NCI-H2029 treated with DMSO at 0.1 percent for 48 hours (cell line): ENCODE data around the gene ZFYVE27.

ENCODE experiments used
- DNase-seq: peaks from one replicate; lab custom pipeline; 2025; lab: John Stamatoyannopoulos, UW

Gene ZFYVE27

DNA sequence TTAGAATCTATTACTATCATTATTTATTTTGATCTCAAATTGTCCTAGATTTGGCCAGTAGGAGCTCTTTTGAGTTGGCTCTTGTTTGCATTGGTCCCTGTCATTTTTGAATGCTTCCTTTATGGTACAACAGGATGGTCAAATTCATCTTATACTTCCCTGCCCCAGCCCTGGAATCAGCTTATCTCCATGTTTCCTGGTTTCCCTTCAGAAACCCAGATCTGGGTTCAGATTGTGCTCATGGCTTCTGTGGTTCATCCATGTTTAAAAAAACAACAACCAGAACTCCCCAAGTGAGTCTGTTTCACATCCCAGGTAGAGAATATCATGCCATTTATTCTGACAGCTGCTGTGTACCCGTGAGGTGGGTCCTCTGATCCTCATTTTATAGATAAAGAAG, 10.6 kb downstream of the ZFYVE27 start:
- no peak for DNase-seq

DNA sequence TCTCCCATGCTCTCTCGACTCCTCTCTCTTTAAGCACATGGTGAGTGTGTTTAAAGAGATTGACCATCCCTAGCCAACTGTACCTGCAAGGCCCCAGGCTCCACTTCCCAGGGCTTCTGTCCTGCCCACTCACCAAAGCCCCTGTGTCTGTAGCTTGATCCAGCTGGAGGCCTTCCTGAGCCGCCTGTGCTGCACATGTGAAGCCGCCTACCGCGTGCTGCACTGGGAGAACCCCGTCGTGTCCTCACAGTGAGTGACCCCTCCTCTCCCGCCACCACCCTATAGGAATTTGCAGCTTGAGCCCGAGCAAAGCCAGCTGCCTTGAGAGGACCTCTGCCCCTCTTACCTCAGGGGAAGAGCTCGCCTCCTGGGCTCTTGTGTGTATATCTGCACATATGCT, 11.2 kb downstream of the ZFYVE27 start:
- no peak for DNase-seq

DNA sequence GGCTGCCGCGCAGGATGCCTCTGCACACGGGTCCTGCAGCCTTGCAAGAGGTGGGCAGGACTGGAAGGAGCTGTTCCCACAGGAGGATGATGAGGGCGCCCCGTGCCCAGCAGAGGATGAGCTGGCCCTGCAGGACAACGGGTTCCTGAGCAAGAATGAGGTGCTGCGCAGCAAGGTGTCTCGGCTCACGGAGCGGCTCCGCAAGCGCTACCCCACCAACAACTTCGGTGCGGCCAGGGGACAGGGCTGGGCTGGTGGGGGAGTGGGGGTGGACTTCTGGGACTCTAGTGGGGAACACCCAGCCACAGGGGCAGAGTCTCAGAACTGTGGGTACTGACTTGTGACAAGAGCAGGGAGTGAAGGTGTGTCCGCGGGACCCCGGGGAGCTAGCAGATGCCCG, 16.0 kb downstream of the ZFYVE27 start:
- no peak for DNase-seq

DNA sequence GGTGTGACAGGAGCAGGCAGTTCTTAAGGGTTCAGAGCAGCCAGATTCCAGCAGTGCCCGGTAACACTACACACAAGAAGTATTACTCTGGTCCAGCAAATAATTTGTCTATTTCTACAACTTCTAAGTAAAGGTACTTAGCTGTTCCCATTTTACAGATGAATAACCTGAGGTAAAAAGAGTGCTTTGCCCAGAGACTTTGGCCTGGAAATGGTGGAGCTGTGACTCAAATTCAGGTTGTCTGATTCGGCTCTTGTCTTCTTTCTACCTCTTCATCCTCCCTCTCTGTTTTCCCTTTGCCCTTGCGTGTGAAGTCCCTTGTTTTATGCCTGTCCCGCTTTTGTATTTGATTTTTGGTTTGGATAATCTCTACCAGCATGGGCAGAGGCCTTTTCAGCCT, 17.8 kb downstream of the ZFYVE27 start:
- no peak for DNase-seq

DNA sequence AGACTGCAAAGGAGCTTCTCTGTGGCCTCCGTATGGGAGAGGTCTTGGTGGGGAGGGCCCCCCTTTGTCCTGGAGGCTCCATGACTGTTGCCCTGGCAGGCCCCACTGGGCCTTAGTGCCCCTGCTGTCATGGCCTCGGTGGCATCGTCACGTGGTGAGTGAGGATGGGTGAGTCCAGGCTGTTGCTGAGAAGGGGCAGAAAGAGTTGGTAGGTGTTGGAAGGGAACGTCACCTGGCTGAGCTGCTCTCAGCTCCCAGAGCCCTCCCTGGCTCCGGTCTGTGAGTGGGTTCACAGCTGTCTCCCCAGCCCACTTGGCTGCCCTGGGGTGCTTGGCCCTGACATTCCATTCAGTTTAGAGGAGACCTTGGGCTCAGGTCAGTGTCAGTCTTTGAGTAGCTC, 18.8 kb downstream of the ZFYVE27 start:
- no peak for DNase-seq

DNA sequence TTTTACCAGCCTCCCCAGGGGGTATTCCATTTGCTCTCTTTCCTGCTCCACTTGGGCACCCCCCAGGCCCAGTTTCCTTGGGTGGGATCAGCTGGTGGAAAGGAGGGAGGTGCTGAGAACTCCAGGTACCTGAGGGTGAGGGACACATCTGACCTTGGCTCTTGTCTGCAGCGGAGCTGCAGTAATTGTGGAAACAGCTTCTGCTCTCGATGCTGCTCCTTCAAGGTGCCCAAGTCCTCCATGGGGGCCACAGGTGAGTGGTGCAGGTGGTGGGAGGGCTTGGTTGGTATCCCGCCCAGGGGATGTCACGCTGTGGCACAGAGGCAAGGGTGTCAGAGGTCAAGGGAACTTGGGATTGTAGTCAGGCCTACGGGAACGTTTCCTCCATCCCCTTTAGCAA, 20.5 kb downstream of the ZFYVE27 start:
- no peak for DNase-seq

DNA sequence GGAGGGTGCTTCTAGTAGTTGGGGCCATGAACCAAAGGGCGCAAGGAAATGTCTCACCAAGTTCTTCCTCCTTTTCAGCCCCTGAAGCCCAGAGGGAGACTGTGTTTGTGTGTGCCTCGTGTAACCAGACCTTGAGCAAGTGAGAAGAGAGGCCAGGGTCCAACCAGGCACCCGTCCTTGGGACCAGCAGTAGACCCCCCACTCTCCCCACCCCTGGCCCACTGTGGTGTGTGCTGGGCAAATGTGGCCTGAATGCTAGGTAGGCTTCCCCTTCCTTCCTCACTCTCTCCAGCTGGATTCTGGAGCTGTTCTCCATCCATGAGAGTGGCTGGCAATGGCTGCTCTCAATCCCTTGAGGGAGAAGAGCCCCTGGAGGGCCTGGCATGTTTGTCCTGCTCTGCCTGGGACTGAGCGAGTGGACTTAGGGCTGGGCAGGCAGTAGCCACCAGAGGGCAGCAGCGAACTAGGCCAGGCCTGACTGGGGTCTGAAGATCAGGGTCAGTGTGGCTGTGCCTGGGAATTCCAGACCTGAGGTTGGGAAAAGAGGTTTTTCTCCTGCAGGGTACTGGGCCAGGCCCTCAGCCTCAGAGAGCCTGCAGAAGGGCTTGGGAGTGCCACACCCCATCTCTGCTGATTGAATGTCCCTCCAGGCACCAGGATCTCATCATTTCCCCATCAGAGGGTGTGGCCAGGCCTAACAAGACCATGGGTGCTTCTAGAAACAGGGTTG, 22.4 kb downstream of the ZFYVE27 start:
- peak; percentile 3 for DNase-seq

DNA sequence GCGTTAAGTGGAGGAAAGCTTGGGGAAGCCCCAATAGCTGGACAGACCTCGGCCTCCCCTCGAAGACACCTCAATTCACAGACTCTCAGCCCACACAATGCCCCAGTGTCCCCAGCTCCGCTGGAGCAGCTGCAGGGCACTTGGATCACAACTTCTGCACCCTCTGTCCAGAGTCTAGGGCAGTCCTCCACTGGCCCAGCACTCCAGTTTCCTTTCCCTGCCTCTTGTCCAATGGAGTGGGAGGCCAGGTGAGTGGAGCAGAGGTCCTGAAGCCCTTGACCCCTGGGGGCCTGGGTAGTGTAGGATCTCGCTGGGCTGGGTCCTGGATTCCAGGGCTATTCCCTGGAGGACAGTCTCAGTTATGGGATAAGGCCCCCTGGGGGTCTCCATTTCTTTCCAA, 23.0 kb downstream of the ZFYVE27 start:
- no peak for DNase-seq

DNA sequence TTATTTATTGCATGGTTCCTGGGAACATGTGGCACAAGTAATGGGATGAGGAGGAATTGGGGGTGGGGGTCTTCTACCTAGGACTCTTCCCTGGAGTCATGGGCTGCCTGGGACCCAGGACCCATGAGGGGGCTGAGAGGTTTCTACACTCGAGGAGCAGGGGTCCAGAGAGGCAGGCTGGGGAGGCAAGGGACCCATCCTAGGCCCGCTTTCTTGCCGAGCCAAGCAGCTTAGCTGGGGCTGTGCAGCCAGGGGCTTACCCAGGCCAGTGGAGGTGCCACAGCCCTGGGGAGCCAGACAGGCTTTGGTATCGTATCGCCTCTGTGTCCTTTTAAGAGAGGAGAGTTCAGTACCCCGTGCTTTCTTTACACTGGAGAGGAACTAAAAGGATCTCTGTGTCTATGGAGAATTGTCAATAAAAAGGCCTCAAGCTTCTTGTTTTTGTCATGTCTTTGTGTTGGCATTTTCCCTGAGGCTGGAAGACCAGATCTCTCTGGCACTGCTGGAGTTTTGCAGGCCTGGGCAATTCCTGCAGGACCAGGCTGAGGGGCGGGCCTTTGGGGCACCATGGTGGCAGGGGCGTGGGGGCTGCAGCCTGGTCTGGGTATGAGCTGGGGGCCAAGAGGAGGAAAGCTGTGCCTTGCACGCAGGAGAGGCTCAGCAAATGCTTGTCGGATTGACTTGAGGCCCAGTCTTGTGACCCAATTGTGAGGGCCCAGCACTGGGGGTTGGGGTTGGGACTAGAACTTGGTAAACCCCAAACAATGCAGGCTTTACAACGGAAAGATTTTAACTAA, 23.7 kb downstream of the ZFYVE27 start:
- no peak for DNase-seq

DNA sequence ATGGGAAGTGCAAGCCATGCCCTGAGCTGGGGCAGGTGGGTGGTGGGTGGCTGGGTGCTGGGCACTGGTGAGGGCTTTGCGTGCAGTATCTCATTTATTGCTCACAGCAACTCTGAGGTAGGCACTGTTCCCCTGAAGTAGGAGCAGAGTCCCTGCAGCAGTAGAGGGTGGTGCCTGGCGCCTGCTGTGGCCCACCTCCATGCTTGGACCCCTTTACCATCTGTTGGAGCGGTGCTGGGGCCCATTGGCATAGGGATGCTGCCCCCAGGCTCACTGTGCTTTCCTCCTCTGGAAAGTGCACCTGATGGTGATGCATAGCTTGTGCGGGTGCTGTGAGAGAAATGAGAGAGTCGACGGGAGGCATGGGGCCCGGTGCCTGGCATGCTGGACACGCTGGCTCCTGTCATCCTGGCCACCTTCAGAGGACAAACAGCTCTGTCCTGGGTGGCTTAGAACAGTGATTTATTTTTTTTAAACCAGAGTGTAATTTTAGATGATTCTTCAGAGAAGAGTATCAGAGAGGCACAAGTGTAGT, 24.5 kb downstream of the ZFYVE27 start:
- no peak for DNase-seq

DNA sequence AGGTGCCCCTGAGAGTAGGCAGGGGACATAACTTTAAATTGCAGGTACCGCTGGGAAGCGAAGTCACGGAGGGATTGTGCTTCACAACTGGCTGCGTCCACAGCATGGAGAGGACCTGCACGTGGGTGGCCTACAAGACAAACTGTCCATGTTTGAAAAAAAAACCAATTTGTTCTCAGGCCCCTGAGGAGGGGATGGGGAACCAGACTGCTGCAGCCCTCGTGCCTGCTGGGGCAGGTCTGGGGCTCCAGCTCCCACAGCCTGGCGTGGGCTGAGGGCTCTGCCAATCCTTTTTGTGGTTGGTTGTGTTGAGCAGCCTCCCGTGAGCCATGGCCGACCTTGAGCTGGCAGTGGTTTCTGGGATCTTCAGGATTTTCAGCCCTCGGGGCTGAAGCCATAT, 25.1 kb downstream of the ZFYVE27 start:
- DNase-seq, result no peak

DNA sequence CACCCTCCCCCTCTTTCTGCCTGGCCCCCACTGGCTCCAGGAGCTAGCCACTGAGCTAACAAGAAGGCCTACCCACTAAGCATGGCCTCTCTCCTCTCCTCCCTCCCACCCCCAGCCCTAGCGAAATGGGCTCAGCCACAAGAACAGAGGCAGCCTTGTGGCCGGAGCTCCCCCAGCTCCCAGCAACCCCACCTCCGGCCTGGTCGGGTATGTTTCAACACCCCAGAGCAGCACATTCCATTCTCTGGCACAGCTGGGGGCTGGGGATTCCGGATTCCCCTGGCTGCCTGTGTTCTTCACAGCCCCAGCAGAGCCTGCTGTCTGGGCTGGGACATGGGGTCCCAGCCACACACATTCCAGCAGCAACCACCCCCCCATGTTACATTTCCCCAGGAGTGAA, 25.9 kb downstream of the ZFYVE27 start:
- no peak for DNase-seq

DNA sequence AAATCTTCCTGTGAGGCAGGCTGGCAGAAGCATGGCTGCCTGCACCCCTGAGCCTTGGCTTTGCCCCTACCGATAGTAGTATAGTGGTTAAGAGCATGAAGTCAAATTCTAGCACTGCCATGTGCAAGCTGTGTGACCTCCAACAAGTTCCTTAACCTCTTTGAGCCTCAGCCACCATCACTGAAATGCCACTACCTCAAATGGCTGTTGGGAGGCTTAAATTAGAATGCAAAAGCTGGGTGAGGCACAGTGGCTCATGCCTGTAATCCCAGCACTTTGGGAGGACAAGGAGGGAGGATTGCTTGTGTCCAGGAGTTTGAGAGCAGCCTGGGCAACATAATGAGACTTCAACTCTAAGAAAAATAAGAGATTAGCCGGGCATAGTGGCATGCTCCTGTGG, 26.5 kb downstream of the ZFYVE27 start:
- no peak for DNase-seq

DNA sequence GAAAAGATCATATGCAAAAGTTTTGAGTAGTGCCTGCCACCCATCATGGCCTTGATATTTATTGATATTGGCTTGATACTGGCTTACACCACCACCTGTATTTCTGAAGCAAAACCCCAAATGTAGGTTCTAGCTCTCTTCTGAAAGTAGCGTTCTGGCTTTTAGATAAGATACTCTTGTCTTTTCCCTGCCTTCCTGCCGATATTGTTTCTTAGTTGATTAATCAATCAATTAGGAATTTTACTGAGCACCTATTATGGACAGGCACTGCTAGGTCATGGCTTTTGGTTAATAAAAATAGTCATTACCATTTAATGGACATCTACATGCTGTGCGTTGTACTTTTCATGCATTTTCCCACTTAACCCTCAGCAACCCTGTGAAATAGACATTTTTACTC, 27.0 kb downstream of the ZFYVE27 start:
- DNase-seq, result no peak

DNA sequence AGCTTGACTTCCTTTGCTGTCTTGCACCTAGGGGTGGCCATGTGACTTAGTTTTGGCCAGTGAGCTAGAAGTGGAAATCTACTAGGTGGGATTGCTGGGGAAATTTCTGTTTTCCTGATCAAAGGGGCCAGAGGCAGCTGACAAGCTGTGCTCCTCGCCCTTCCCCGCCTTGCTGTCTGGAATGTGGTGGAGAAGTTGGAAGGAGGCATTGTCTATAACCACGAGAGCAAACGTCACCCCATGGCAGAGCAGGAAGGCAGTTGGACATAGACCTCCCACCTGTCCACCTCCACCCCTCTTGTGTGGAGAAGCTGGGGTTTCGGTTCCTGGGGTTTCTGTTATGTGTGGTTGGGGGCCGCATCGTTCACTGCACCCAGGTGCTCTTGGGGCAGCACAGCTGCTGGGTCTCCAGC, 27.6 kb downstream of the ZFYVE27 start:
- DNase-seq, result no peak

DNA sequence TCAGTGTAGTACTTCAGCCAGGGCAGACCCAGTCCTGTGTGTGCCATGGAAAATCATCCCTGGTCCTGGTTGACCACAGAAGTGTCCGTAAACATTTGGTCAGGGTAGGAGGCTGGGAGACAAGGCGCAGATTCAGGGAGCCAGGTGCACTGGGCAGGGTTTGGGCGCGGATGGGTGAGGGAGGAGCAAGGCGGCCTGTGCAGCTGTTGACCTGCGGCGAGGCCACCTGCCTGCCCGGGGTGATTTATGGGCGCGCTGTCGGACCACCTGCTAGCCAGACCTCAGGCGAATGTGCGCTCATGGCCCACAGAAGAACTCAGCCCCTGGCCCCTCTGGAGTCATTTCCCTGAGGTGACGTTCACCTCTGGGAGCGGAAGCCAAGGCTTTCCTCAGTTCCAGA, 28.3 kb downstream of the ZFYVE27 start:
- DNase-seq, result no peak

DNA sequence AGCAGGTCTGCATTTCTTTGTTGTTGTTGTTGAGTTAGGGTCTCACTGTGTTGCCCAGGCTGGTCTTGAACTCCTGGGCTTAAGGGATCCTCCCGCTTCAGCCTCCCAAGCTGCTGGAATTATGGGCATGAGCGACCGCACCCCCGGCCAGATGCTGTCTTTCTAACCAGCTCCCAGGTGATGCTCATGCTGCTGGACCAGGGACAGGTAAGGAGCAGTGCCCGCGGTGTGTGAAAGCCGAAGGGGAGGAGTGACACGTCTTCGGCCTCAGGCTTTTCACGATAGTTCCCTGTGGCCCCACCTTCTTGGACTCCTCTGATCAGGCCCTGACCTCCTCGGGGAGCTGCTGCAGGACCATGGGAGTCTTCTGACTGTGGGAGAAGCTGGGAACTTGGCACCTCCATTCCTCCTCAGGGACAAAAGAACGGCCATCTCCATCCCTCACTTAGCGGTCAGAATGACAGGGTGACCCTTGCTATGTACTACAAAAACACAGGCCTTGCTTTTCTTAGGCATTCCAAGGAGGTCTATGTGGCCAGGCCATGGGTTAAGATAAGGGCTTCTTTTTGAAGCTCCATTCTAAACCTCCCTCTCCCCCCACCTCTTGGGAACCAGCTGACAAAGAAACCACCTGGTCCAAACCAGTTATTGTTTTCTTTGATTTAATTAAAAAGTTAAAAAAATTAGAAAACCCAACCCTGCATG, 29.3 kb downstream of the ZFYVE27 start:
- DNase-seq, result no peak

DNA sequence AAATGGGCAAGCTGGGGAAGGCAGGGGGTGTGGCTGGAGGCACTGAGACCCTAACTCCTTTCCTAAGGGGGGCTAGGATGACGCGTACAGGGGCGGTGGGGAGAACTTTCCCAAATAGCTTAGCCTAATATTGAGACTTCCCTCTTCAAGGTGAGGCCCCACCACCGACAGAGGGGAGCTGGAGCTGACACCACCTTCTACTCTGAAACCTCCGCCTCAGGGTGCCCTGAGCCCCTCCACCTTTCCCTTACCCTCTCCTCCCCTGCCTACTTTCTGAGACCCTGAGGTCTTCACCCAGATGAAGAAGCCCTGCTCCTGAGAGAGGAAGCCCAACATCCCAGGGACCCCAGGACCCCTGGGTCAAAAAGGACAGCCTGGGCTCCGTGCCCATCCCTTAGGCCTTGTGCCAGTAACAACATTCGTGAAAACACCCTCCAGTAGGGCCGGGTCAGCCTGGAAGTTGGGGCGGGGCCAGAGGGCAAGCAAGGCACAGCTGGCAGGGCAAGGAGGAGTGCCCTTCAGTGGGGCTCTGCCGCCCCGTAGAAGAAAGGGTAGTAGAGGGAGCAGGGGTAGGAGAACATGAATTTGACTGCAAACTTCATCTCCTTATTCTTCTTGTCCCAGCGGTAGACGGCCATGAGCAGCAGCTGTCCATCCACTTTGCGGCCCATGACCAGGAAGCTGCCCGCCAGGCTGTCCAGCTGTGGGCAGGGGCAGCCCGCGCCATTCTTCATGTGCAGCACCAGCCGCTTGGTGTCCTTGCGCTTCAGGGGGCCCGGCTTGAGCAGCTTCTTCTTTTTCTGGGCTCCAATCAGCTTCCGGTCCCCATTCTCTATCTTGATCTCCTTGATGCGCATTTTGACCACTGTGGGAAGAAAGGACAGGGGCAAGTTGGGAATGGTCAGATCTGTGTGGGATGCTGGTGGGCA, 30.3 kb downstream of the ZFYVE27 start:
- no peak for DNase-seq

DNA sequence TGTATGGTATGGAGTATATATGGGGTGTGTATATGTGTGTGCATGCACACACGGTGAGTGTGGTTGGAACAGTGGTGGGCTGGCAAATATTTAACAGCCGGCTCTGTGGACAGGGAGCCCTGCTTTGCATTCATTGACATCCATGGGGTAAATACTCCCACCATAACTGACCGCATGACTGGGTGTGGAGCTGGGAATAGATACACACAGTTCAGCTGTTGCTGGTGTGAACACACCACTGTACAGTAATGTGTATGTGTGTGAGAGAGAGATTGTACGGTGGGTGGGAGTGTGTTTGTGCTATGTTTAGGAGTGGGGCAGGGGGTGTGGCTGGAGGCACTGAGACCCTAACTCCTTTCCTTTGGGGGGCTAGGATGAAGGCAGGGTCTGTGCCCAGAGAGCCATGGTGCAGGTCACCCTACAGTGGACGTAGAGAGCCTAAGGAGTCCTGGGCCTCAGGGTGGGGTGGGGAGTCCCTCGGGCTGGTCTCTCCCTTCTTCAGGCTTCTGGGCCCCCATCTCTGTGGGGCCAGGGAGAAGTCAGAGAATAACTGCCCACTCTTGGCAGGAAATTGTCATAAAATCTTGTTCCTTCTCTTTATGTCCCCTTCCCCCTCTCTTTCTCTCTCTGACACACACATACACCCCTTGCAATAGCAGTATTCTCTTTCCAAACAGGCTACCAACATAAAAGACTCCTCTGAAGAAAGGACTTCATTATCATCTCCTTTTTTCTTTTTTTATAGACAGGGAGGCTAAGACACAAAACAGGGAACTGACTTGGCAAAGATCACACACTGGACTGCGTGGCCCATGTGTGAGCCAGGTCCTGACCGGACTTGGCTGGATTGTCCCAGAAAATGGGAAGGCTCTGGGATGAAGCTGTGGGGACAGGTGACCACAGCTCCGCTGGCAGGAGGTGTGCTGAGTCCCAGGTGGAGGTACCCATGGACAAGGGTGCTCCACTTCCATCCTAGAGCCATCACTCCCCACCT, 31.7 kb downstream of the ZFYVE27 start:
- DNase-seq, result no peak

DNA sequence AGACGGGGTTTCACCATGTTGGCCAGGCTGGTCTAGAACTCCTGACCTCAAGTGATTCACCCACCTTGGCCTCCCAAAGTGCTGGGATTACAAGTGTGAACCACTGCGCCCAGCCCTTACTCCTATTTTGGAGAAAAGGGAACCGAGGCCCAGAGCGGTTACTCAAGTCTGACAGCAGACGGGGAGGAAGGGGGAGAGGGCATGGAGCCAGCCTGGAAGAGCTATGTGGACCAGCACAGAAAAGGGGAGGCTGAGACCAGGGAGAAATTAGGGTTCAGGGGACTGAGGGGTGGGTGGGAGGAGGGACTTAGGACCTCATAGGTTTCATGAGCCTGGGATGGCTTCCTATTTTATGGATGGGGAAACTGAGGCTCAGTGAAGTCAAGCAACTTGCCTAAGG, 33.3 kb downstream of the ZFYVE27 start:
- no peak for DNase-seq
